ENCODE data around the gene ZNF547. TPM values are rescaled to one million over a fixed set of nuclear protein-coding genes. Genes with fewer than 3 reads are reported as not detected.

The ZNF547 gene
- total and polyA plus RNA-seq, 2 of the 8 experiments (the other 6 are each of a cell fraction or from before 2014, with no cell fraction given): 1.1 to 2.1 TPM

DNA sequence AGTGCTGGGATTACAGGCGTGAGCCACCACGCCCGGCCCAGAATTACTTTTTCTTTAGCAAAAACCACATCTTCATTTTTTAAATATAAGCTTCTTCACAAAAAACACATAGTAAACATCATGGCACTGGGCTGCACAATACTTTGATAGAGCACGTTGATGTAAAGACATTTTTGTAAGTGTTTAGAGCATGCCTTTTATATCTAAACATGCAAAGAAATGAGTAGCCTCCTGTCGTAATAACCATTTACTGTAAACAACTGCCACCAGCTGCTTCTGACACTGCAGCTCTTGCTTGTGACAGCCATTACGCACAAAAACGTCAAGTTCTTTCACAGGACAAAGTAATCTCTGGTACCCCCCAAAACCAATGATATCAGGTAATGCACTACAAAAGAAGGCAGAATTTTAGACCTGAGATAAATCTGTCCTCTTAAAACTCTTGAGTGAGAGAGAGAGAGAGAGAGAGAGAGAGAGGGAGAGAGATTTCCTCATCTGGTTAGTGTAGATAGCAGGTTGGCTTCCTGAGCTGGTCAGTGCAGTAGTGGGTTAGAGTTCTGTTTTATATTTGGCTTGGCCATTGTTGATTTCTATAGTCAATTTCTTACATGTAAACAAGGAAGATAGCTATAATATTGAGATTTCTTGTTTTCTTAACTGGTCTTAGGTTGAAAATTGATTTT lies 19.6 kb downstream of the ZNF547 start:
- H2AK5ac ChIP-seq (ENCODE audit: low read depth, low read length): no peak overlapping the region
- H2BK120ac ChIP-seq (replicated peaks; ENCODE audit: low read depth, low read length): no peak overlapping the region
- H2AFZ ChIP-seq (ENCODE audit: low read length): no peak overlapping the region
- H2BK5ac ChIP-seq (ENCODE audit: low read depth, low read length): no peak overlapping the region
- ChIA-PET POLR2A (ENCODE audit: partially characterized antibody) (interaction anchor here (1.5 kb wide), 1 partner anchor 52 kb away, joined by 4 read pairs; the partner anchor contains the start of gene ZNF749), CTCF (ENCODE audit: partially characterized antibody) (no interaction called here)
- FAIRE-seq: no peak
- peaks cover 4 to 5% of the 10 kb centered on the region in 2 experiments; a peak in 3 of 4 replicates for H3K9me3 ChIP-seq (ENCODE audit: insufficient read depth in 2 of 2, low read depth in 1 of 2, low read length in 1 of 2)
- H4K91ac ChIP-seq (replicated peaks; ENCODE audit: insufficient read length, low read length): no peak overlapping the region
- H4K20me1 ChIP-seq (replicated peaks in 1 of 2; ENCODE audit: control insufficient read depth in 1 of 2, insufficient read depth in 2 of 2, low read length in 2 of 2): no peaks in the 10 kb centered on the region
- H3K56ac ChIP-seq (replicated peaks; ENCODE audit: insufficient read length, low read depth, low read length): no peak overlapping the region
- H3K79me1 ChIP-seq (ENCODE audit: low read depth, low read length): no peaks in the 10 kb centered on the region
- H3K27me3 ChIP-seq (replicated peaks in 1 of 4; ENCODE audit: control insufficient read depth in 3 of 4, extremely low read depth in 1 of 4, insufficient read depth in 3 of 4, low read length in 3 of 4): no peaks in the 10 kb centered on the region
- H3K23ac ChIP-seq (ENCODE audit: insufficient read length): no peak overlapping the region
- 85% methylated on average over 7 of the region's 7 CpGs; no CpG with 5 or more reads in 1 of the 2 experiments for WGBS, 2 experiments (ENCODE audit: extremely low coverage in 1 of 2, insufficient coverage in 1 of 2, insufficient read length in 1 of 2, insufficient replicate concordance in 2 of 2, low coverage in 1 of 2, low lambda C conversion rate in 2 of 2, missing lambda C conversion rate in 1 of 2)
- no peak overlapping the region for H2BK12ac ChIP-seq (ENCODE audit: low read depth, low read length)
- H4K8ac ChIP-seq (ENCODE audit: extremely low read depth, insufficient read depth, low read length): no peak overlapping the region
- no peak overlapping the region for H3K18ac ChIP-seq (ENCODE audit: extremely low read depth, low read length)
- H3K23me2 ChIP-seq (ENCODE audit: low read depth, low read length): no peaks in the 10 kb centered on the region
- H3K9ac ChIP-seq (replicated peaks in 1 of 4; ENCODE audit: extremely low read depth in 1 of 4, low read depth in 3 of 4, low read length in 3 of 4): no peak overlapping the region
- no peaks in the 10 kb centered on the region for H3K4me1 ChIP-seq (replicated peaks in 1 of 4; ENCODE audit: control insufficient read depth in 3 of 4, insufficient read depth in 4 of 4, low read length in 3 of 4)
- peaks cover 0 to 5% (median 0%) of the 10 kb centered on the region in 4 experiments; a peak in 3 of 8 replicates for H3K36me3 ChIP-seq (ENCODE audit: control insufficient read depth in 2 of 4, insufficient read depth in 4 of 4, low read length in 3 of 4)
- H4K5ac ChIP-seq (ENCODE audit: insufficient read length, low read depth, low read length): no peak overlapping the region
- H3K14ac ChIP-seq (ENCODE audit: insufficient read length): no peak overlapping the region
- no peak overlapping the region for H3K4ac ChIP-seq (replicated peaks; ENCODE audit: insufficient read length, low read depth, low read length)
- no peak overlapping the region for H3K4me3 ChIP-seq (ENCODE audit: extremely low read depth in 1 of 4, insufficient read depth in 2 of 4, low read depth in 3 of 4, low read length in 4 of 4)
- no peak overlapping the region for H2BK20ac ChIP-seq (ENCODE audit: low read length)
- no peak overlapping the region for H3K27ac ChIP-seq (ENCODE audit: low read depth, low read length)
- DNase-seq (ENCODE audit: low read depth in 1 of 2, low spot score in 2 of 2): no peak
- H2BK15ac ChIP-seq (ENCODE audit: low read length): no peak overlapping the region
- no peaks in the 10 kb centered on the region for H3K79me2 ChIP-seq (ENCODE audit: control insufficient read depth in 1 of 2, insufficient read depth in 2 of 2, low read length in 2 of 2)
- H3K4me2 ChIP-seq (ENCODE audit: insufficient read depth in 1 of 2, low read depth in 2 of 2, low read length in 2 of 2): no peak overlapping the region
- TF ChIP-seq TBP (IDR thresholded peaks at IDR 0.05; ENCODE audit: low read depth, low read length): no peak
- TF ChIP-seq POLR2A (IDR thresholded peaks at IDR 0.05; ENCODE audit: control extremely low read depth in 1 of 2, low read depth in 2 of 2, low read length in 2 of 2): no peak

All from H1 (cell line).